ENCODE measurements around the gene ATP2A3.

DNA sequence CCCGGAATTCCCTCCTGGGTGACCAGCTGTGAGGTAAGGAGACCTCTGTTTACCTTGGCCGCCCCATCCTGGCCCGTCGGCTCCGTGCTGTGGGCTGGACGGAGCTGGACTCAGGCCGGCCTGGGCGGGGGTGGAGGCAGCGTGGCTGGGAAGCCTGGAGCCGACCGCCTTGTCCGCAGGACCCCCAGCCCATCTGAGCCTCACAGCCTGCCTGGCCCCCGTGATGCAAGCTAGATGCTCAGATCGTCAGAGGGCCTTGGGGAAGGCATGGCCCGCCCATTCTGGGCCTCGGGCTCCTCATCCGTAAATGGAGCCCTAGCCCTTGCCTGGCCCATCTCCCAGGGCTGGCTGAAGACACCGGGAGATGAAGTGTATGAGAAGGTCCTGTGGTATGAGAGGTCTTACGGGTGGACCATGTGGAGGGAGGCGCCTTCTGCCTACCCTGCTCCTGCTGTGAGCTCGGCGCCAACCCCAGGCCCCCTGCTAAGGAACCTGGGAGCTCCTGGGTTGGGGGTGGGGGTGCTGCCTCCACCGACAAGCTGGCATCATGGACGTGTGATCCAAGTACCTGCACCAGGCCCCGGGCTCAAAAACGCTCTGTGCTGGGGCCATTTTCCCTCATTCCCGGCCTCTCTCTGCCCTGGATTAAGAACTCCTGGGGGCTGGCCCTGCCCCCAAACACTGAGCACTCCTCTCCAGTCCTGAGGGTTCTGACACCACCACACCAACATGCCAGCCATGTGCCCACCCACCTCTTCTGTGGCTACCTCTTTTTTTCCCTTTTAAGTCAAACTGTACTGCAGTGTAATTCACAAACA lies 42.5 kb downstream of the ATP2A3 start:
- no peak for TF ChIP-seq TAF1 (IDR thresholded peaks at IDR 0.05; ENCODE audit: borderline replicate concordance, insufficient read depth, low read length)
- TF ChIP-seq SIN3A (IDR thresholded peaks at IDR 0.05; ENCODE audit: borderline replicate concordance, insufficient read depth, low read length): no peak
- TF ChIP-seq POLR2AphosphoS5 (IDR thresholded peaks at IDR 0.05; ENCODE audit: low read depth, low read length): no peak
- TF ChIP-seq FOXP2 (optimal IDR thresholded peaks at IDR 0.05; ENCODE audit: borderline replicate concordance, extremely low read depth, extremely low read length, insufficient read depth): no peak
- TF ChIP-seq, protein P1, sequence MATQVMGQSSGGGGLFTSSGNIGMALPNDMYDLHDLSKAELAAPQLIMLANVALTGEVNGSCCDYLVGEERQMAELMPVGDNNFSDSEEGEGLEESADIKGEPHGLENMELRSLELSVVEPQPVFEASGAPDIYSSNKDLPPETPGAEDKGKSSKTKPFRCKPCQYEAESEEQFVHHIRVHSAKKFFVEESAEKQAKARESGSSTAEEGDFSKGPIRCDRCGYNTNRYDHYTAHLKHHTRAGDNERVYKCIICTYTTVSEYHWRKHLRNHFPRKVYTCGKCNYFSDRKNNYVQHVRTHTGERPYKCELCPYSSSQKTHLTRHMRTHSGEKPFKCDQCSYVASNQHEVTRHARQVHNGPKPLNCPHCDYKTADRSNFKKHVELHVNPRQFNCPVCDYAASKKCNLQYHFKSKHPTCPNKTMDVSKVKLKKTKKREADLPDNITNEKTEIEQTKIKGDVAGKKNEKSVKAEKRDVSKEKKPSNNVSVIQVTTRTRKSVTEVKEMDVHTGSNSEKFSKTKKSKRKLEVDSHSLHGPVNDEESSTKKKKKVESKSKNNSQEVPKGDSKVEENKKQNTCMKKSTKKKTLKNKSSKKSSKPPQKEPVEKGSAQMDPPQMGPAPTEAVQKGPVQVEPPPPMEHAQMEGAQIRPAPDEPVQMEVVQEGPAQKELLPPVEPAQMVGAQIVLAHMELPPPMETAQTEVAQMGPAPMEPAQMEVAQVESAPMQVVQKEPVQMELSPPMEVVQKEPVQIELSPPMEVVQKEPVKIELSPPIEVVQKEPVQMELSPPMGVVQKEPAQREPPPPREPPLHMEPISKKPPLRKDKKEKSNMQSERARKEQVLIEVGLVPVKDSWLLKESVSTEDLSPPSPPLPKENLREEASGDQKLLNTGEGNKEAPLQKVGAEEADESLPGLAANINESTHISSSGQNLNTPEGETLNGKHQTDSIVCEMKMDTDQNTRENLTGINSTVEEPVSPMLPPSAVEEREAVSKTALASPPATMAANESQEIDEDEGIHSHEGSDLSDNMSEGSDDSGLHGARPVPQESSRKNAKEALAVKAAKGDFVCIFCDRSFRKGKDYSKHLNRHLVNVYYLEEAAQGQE (IDR thresholded peaks at IDR 0.05; ENCODE audit: insufficient read depth in 1 of 2, low read depth in 2 of 2, low read length in 2 of 2): no peak

Data from PFSK-1 (cell line).